ENCODE data around the gene KNTC1. TPM values are rescaled to one million over a fixed set of nuclear protein-coding genes. Genes with fewer than 3 reads are reported as not detected.

The KNTC1 gene
- total RNA-seq, 4 donors from 2014 or later = 21.3 to 80.0 (median 28.2) TPM

- H3K36me3 ChIP-seq = peaks cover 0 to 100% (median 14%) of the 10 kb centered on the region in 3 donors
- DNase-seq = no peak
- TF ChIP-seq POLR2A (IDR thresholded peaks at IDR 0.05) (no peak), CTCF (IDR thresholded peaks at IDR 0.05) (no peak)
- no peaks in the 10 kb centered on the region for H3K9me3 ChIP-seq
- no peak overlapping the region for H3K4me3 ChIP-seq
- no peaks in the 10 kb centered on the region for H3K27me3 ChIP-seq
- H3K4me1 ChIP-seq = no peaks in the 10 kb centered on the region
- H3K27ac ChIP-seq = no peak overlapping the region
Observed at GRCh38 chr12:122515275-122515674, 11.8 kb upstream of the KNTC1 start.

- Histone ChIP-seq H3K9me3 (no peaks in the 10 kb centered on the region), H3K4me1 (peaks cover 0 to 3% (median 0%) of the 10 kb centered on the region in 4 donors), H3K27me3 (no peaks in the 10 kb centered on the region), H3K36me3 (peaks cover 0 to 100% (median 10%) of the 10 kb centered on the region in 3 donors), H3K27ac (no peak overlapping the region), H3K4me3 (no peak overlapping the region)
- no peak for DNase-seq
- TF ChIP-seq CTCF (IDR thresholded peaks at IDR 0.05) (no peak), POLR2A (IDR thresholded peaks at IDR 0.05) (no peak)
Observed at GRCh38 chr12:122516544-122517361, 10.3 kb upstream of the KNTC1 start.

- DNase-seq = no peak
- peaks cover 0 to 95% (median 10%) of the 10 kb centered on the region in 3 donors for H3K36me3 ChIP-seq
- H3K4me3 ChIP-seq = no peak overlapping the region
- H3K4me1 ChIP-seq = peaks cover 0 to 14% (median under 1%) of the 10 kb centered on the region in 4 donors
- no peaks in the 10 kb centered on the region for H3K27me3 ChIP-seq
- no peak overlapping the region for H3K27ac ChIP-seq
- no peaks in the 10 kb centered on the region for H3K9me3 ChIP-seq
- no peak for TF ChIP-seq POLR2A (IDR thresholded peaks at IDR 0.05)
- no peak for TF ChIP-seq CTCF (IDR thresholded peaks at IDR 0.05)
Observed at GRCh38 chr12:122517877-122518276, 9.2 kb upstream of the KNTC1 start.

GRCh38 chr12:122518908-122519307, 8.1 kb upstream of the KNTC1 start:
- TF ChIP-seq POLR2A (IDR thresholded peaks at IDR 0.05) (no peak), CTCF (IDR thresholded peaks at IDR 0.05) (no peak)
- Histone ChIP-seq H3K36me3 (peaks cover 0 to 85% (median 10%) of the 10 kb centered on the region in 3 donors), H3K27ac (no peak overlapping the region), H3K4me1 (peaks cover 0 to 24% (median 5%) of the 10 kb centered on the region in 4 donors), H3K27me3 (no peaks in the 10 kb centered on the region), H3K4me3 (no peak overlapping the region), H3K9me3 (no peaks in the 10 kb centered on the region)
- no peak for DNase-seq

- Histone ChIP-seq H3K27me3 (no peaks in the 10 kb centered on the region), H3K9me3 (no peaks in the 10 kb centered on the region), H3K4me1 (peaks cover 0 to 29% (median 9%) of the 10 kb centered on the region in 4 donors), H3K27ac (no peak overlapping the region), H3K36me3 (peaks cover 0 to 80% (median 10%) of the 10 kb centered on the region in 3 donors), H3K4me3 (no peak overlapping the region)
- DNase-seq = no peak
- TF ChIP-seq CTCF (IDR thresholded peaks at IDR 0.05) (peak in 1 of 6 experiments; percentile 8), POLR2A (IDR thresholded peaks at IDR 0.05) (no peak)
Observed at GRCh38 chr12:122519418-122519817, 7.6 kb upstream of the KNTC1 start.
